Measurements from ENCODE around the gene TRAPPC3. TPM values are rescaled to one million over a fixed set of nuclear protein-coding genes. Genes with fewer than 3 reads are reported as not detected.

The TRAPPC3 gene
- total and polyA plus RNA-seq, 9 of the 15 experiments (the other 6 are each of a cell fraction or from before 2014, with no cell fraction given): 20.6 to 141 (median 112) TPM

- TF ChIP-seq ZNF707 (CRISPR knock-in tag; conservative IDR thresholded peaks at IDR 0.05): no peak
- TF ChIP-seq ZNF780A (CRISPR knock-in tag; IDR thresholded peaks at IDR 0.05): no peak
- TF ChIP-seq ZNF384 (IDR thresholded peaks at IDR 0.05; ENCODE audit: low read depth, low read length): no peak
- no peak for TF ChIP-seq NFYB (IDR thresholded peaks at IDR 0.05; ENCODE audit: extremely low read depth, insufficient read length)
- no peak for TF ChIP-seq MGA (IDR thresholded peaks at IDR 0.05)
- no peak for TF ChIP-seq NCOA2 (IDR thresholded peaks at IDR 0.05; ENCODE audit: partially characterized antibody in 2 of 2)
- peak; percentile 98 for TF ChIP-seq CBX1 (IDR thresholded peaks at IDR 0.05; ENCODE audit: low read depth)
- TF ChIP-seq MECOM (CRISPR knock-in tag; IDR thresholded peaks at IDR 0.05): no peak
- TF ChIP-seq SIRT6 (IDR thresholded peaks at IDR 0.05; ENCODE audit: low read depth, low read length): no peak
- no peak for TF ChIP-seq NFATC3 (IDR thresholded peaks at IDR 0.05)
- no peak for TF ChIP-seq ZNF584 (CRISPR knock-in tag; IDR thresholded peaks at IDR 0.05; ENCODE audit: low read depth)
- no peak for TF ChIP-seq MCM3 (IDR thresholded peaks at IDR 0.05)
- TF ChIP-seq SFPQ (IDR thresholded peaks at IDR 0.05; ENCODE audit: low read depth, low read length): no peak
Observed at GRCh38 chr1:36088577-36089392, 60.5 kb downstream of the TRAPPC3 start, which contains the start of gene ADPRS (continued).

All from K562 (cell line).